Trophoblast cell (in vitro differentiated cells and primary cell): ENCODE measurements around the gene CKAP2L.

ENCODE experiments used
- DNase-seq, 2 donors: peaks; one replicate each; pipeline ENCODE4 v3.0.0-alpha.2; 2016
- H2AFZ ChIP-seq: 2 replicates; pipeline ENCODE4 v1.6.1; 2013; ENCODE audit warnings: low read length, moderate library complexity, mild to moderate bottlenecking; ENCODE audit not compliant: insufficient read depth, poor library complexity
- H2AK5ac ChIP-seq: 2 replicates; pipeline ENCODE4 v1.6.1; 2013; ENCODE audit warnings: mild to moderate bottlenecking, low read length
- H2BK120ac ChIP-seq: 2 replicates; pipeline ENCODE4 v1.6.1; 2013; ENCODE audit warnings: low read length, mild to moderate bottlenecking, moderate library complexity; ENCODE audit not compliant: insufficient read depth, poor library complexity
- H2BK12ac ChIP-seq: 2 replicates; pipeline ENCODE4 v1.6.1; 2013; ENCODE audit warnings: mild to moderate bottlenecking, low read length, moderate library complexity
- H2BK5ac ChIP-seq: 2 replicates; pipeline ENCODE4 v1.6.1; 2013; ENCODE audit warnings: low read length, low read depth, moderate library complexity, mild to moderate bottlenecking; ENCODE audit not compliant: poor library complexity
- H3K14ac ChIP-seq: 2 replicates; pipeline ENCODE4 v1.6.1; 2013; ENCODE audit warnings: mild to moderate bottlenecking, low read length
- H3K18ac ChIP-seq: 2 replicates; pipeline ENCODE4 v1.6.1; 2013; ENCODE audit warnings: mild to moderate bottlenecking, low read length
- H3K23ac ChIP-seq: 2 replicates; pipeline ENCODE4 v1.6.1; 2013; ENCODE audit warnings: low read length
- H3K27ac ChIP-seq: 2 replicates; pipeline ENCODE4 v1.5.1; 2013; ENCODE audit warnings: low read depth, mild to moderate bottlenecking, inconsistent platforms, low read length, moderate library complexity
- H3K27me3 ChIP-seq: 2 replicates; pipeline ENCODE4 v1.6.1; 2013; ENCODE audit warnings: inconsistent platforms, mild to moderate bottlenecking, low read length, moderate library complexity; ENCODE audit not compliant: insufficient read depth
- H3K36me3 ChIP-seq, 2 experiments: 1 replicate in 1 of 2; 2 replicates in 1 of 2; pipeline ENCODE4 v1.6.1; 2013; ENCODE audit warnings: low read length in 2 of 2, mild to moderate bottlenecking in 2 of 2, moderate library complexity in 1 of 2; ENCODE audit not compliant: insufficient read depth in 2 of 2, control insufficient read depth in 1 of 2
- H3K4ac ChIP-seq: 2 replicates; pipeline ENCODE4 v1.6.1; 2013; ENCODE audit warnings: low read depth, mild to moderate bottlenecking, low read length, moderate library complexity
- H3K4me1 ChIP-seq, 2 experiments: 1 replicate in 1 of 2; 2 replicates in 1 of 2; pipeline ENCODE4 v1.6.1; 2013; ENCODE audit warnings: low read length in 2 of 2, mild to moderate bottlenecking in 2 of 2, moderate library complexity in 1 of 2; ENCODE audit not compliant: insufficient read depth in 2 of 2, control insufficient read depth in 1 of 2
- H3K4me2 ChIP-seq: 2 replicates; pipeline ENCODE4 v1.6.1; 2013; ENCODE audit warnings: inconsistent platforms, mild to moderate bottlenecking, low read length, moderate library complexity
- H3K4me3 ChIP-seq: 2 replicates; pipeline ENCODE4 v1.5.1; 2013; ENCODE audit warnings: mild to moderate bottlenecking, low read depth, low read length, inconsistent platforms
- H3K79me1 ChIP-seq: one replicate; pipeline ENCODE4 v1.6.1; 2013; ENCODE audit warnings: low read length
- H3K79me2 ChIP-seq: 2 replicates; pipeline ENCODE4 v1.6.1; 2013; ENCODE audit warnings: low read length, mild to moderate bottlenecking; ENCODE audit not compliant: control insufficient read depth, insufficient read depth, poor library complexity
- H3K9ac ChIP-seq: 2 replicates; pipeline ENCODE4 v1.6.1; 2013; ENCODE audit warnings: mild to moderate bottlenecking, low read length
- H3K9me3 ChIP-seq: 2 replicates; pipeline ENCODE4 v1.6.1; 2013; ENCODE audit warnings: low read depth, mild to moderate bottlenecking, control low read depth, inconsistent platforms, low read length; ENCODE audit not compliant: insufficient read depth
- H4K12ac ChIP-seq: 2 replicates; pipeline ENCODE4 v1.6.1; 2013; ENCODE audit warnings: low read depth, mild to moderate bottlenecking, low read length, moderate library complexity
- H4K8ac ChIP-seq: 2 replicates; pipeline ENCODE4 v1.6.1; 2013; ENCODE audit warnings: low read depth, mild to moderate bottlenecking, low read length, moderate library complexity
- H4K91ac ChIP-seq: one replicate; pipeline ENCODE4 v1.6.1; 2013; ENCODE audit warnings: low read depth, mild to moderate bottlenecking, low read length, moderate library complexity
- WGBS: extraction: QIAGEN DNeasy Blood & Tissue Kit; methylation state at CpG from one replicate; pipeline ENCODE4 v1.1.7; 2013; ENCODE audit warnings: missing lambda C conversion rate; ENCODE audit not compliant: insufficient read length, insufficient coverage; ENCODE audit errors: extremely low coverage; 5-methylcytosine and 5-hydroxymethylcytosine counted together

Gene CKAP2L

GRCh38 chr2:112773556-112773955, 9.1 kb upstream of the CKAP2L start:
- DNase-seq = no peak
- no peak overlapping the region for H3K23ac ChIP-seq
- no peak overlapping the region for H3K27ac ChIP-seq
- H3K4me1 ChIP-seq = no peaks in the 10 kb centered on the region
- no peak overlapping the region for H3K18ac ChIP-seq
- no peak overlapping the region for H4K91ac ChIP-seq
- no peaks in the 10 kb centered on the region for H3K79me1 ChIP-seq
- no peak overlapping the region for H2BK12ac ChIP-seq
- H3K4ac ChIP-seq = no peak overlapping the region
- peaks cover 2% of the 10 kb centered on the region for H3K9me3 ChIP-seq
- H3K9ac ChIP-seq = no peak overlapping the region
- no peak overlapping the region for H2BK5ac ChIP-seq
- H3K14ac ChIP-seq = no peak overlapping the region
- H2BK120ac ChIP-seq = no peak overlapping the region
- no peak overlapping the region for H3K4me2 ChIP-seq
- no peak overlapping the region for H2AFZ ChIP-seq
- H4K8ac ChIP-seq = no peak overlapping the region
- H2AK5ac ChIP-seq = no peak overlapping the region
- no peak overlapping the region for H4K12ac ChIP-seq
- H3K27me3 ChIP-seq = no peaks in the 10 kb centered on the region
- no CpG with 5 or more reads among the region's 2 CpGs for WGBS
- H3K36me3 ChIP-seq = no peaks in the 10 kb centered on the region
- no peak overlapping the region for H3K4me3 ChIP-seq
- H3K79me2 ChIP-seq = no peaks in the 10 kb centered on the region

GRCh38 chr2:112772911-112773475, 8.6 kb upstream of the CKAP2L start:
- Histone ChIP-seq H2BK12ac (no peak overlapping the region), H3K27me3 (no peaks in the 10 kb centered on the region), H3K9ac (no peak overlapping the region), H3K79me1 (no peaks in the 10 kb centered on the region), H2BK5ac (no peak overlapping the region), H4K12ac (no peak overlapping the region), H3K23ac (no peak overlapping the region), H3K27ac (no peak overlapping the region), H3K4me1 (no peaks in the 10 kb centered on the region), H3K79me2 (no peaks in the 10 kb centered on the region), H3K4me2 (no peak overlapping the region), H3K9me3 (peaks cover 2% of the 10 kb centered on the region), H4K91ac (no peak overlapping the region), H4K8ac (no peak overlapping the region), H3K4me3 (no peak overlapping the region), H3K36me3 (no peaks in the 10 kb centered on the region), H2BK120ac (no peak overlapping the region), H2AK5ac (no peak overlapping the region), H3K14ac (no peak overlapping the region), H3K18ac (no peak overlapping the region), H3K4ac (no peak overlapping the region), H2AFZ (no peak overlapping the region)
- WGBS = no CpG with 5 or more reads among the region's 2 CpGs
- no peak for DNase-seq

- WGBS = no CpG with 5 or more reads among the region's 4 CpGs
- Histone ChIP-seq H4K91ac (no peak overlapping the region), H3K9ac (no peak overlapping the region)
Observed at GRCh38 chr2:112772322-112772721, 7.9 kb upstream of the CKAP2L start.

GRCh38 chr2:112768432-112768831, 4.0 kb upstream of the CKAP2L start:
- H2BK120ac ChIP-seq = no peak overlapping the region
- H2BK5ac ChIP-seq = no peak overlapping the region
- no peak overlapping the region for H3K4ac ChIP-seq
- DNase-seq = peak in 1 of 2 donors; percentile 26
- H3K4me2 ChIP-seq = no peak overlapping the region
- H4K12ac ChIP-seq = no peak overlapping the region
- no peak overlapping the region for H3K18ac ChIP-seq
- no peak overlapping the region for H3K9ac ChIP-seq
- H3K79me1 ChIP-seq = no peaks in the 10 kb centered on the region
- H3K27me3 ChIP-seq = no peaks in the 10 kb centered on the region
- H3K79me2 ChIP-seq = no peaks in the 10 kb centered on the region
- H3K4me1 ChIP-seq = peaks cover 0 to 3% of the 10 kb centered on the region in 2 experiments
- H2AFZ ChIP-seq = no peak overlapping the region
- H4K8ac ChIP-seq = no peak overlapping the region
- H3K23ac ChIP-seq = no peak overlapping the region
- no peak overlapping the region for H3K14ac ChIP-seq
- H4K91ac ChIP-seq = no peak overlapping the region
- H3K9me3 ChIP-seq = peaks cover 2% of the 10 kb centered on the region
- no peak overlapping the region for H2BK12ac ChIP-seq
- H3K4me3 ChIP-seq = no peak overlapping the region
- H3K27ac ChIP-seq = no peak overlapping the region
- no peak overlapping the region for H2AK5ac ChIP-seq
- H3K36me3 ChIP-seq = no peaks in the 10 kb centered on the region
- WGBS = no CpG with 5 or more reads among the region's 1 CpG

More at GRCh38 chr2:112772322-112772721, 7.9 kb upstream of the CKAP2L start:
- Histone ChIP-seq H3K4ac (no peak overlapping the region), H2BK120ac (no peak overlapping the region), H4K8ac (no peak overlapping the region), H3K4me3 (no peak overlapping the region), H2BK5ac (no peak overlapping the region), H4K12ac (no peak overlapping the region), H2AFZ (no peak overlapping the region), H3K18ac (no peak overlapping the region), H3K23ac (no peak overlapping the region), H3K9me3 (peaks cover 2% of the 10 kb centered on the region), H3K79me1 (no peaks in the 10 kb centered on the region), H3K27me3 (no peaks in the 10 kb centered on the region), H3K4me1 (no peaks in the 10 kb centered on the region), H3K14ac (no peak overlapping the region), H3K79me2 (no peaks in the 10 kb centered on the region), H3K27ac (no peak overlapping the region), H3K4me2 (no peak overlapping the region), H3K36me3 (no peaks in the 10 kb centered on the region), H2AK5ac (no peak overlapping the region), H2BK12ac (no peak overlapping the region)
- DNase-seq = no peak
